EH (cell line): Measurements from ENCODE around the gene GSE1.

Experiments
- DNase-seq: peaks from one replicate; pipeline ENCODE4 v3.0.0-alpha.2; 2015; ENCODE audit warnings: low read depth

Gene GSE1

DNA sequence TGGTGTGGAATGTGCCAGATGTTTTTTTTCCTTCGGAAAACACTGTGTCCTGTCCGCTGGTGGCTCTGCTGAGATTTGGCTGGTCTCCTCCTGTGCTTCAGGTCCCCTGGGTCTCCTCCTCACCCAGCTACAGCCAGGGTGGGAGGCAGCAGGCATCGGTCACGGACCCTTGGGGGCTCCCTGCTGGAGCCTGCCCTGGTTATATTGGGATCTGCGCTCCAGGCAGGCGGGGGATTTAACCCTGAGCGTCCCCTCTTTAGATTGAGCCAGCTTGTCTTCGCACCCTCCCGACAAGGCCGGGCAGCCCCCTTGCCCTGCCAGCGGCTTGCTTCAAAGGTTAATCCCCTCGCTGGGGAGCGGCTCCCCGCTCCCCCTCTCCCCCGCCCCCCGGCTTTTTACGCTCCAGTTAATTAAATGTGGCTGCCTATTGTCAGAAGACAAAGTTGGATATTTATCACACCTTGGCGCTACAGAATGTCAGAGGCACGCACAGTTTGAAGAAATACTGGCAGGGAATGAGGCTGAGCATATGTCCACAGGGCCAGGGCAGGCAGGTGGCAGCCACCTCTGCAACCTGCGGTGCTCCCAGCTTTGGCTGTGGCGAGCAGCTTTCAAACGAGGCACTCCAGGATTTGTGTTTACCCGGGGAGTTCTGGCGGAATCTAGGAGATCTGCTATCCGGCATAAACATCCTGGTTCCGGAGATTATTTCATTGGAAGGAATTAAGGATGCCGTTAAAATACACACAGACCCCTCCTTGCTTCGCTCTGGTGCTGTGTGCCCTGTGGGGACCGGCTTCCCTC, 38.2 kb upstream of the GSE1 start:
- no peak for DNase-seq

DNA sequence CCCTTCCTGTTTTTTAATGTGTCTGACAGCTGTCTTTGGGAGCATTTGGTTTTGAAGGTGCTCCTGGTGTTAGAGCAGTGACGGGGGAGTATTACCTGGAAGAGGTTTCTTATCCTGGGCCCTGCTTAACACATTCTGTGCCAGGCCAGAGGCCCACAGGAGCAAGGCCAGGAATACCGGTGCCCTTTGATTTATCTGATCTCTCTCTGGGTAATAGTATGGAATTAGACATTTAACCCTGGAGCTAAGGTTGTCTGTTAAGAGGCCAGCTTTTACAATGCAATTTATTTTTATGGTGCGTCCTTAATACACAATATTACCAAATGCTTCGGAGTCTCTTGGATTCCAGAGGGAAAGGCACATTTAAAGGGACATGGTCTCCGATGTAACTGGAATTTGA, 37.2 kb upstream of the GSE1 start:
- no peak for DNase-seq

DNA sequence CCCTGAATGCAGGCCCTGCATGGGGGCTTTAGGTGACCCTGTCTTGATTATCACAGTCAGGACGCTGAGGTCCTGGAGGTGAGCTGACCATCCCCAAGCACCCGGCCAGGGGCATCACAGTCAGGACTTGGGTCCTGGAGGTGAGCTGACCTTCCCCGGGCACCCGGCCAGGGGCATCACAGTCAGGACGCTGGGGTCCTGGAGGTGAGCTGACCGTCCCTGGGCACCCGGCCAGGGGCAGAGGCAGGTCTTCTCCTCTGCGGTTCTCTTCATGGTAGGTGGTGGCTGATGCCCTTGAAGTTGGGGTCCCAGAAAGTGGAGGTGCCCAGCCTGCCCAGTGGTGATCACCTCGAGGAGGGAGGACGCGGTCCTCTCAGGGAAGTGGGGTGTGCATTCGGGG, 36.2 kb upstream of the GSE1 start:
- no peak for DNase-seq

DNA sequence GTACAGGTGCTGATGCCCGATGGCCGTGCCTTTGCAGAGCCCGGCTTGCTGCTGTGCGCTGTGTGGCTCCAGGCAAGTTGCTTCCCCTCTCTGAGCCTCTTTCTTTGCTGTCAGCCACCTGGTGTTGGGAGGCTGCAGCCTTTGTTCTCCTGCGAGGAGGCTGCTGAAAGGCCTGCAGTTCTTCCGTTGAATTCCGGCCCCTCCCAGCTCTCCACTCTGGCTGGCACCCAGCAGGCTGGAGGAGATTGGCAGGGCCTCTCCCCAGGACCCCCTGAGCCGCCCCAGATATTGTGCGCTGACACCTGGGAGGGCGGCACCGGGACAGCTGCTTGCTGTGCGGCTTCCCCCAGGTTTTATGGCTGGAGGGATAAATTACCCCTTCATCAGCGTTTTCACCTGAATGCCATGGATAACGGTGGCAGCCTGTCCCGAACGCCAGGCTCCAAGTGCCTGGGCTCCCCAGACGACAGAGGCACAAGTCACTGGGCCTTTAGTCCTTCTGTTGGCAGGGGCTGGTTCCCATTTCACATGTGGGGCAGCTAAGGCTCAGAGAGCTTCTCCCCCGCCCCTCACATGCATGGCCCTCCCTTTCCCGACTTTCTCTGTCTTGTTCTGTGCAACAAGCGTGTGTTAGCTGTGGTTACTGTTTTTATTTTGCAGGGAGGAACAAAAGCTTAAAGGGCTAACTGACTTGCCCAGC, 35.1 kb upstream of the GSE1 start:
- DNase-seq = no peak

DNA sequence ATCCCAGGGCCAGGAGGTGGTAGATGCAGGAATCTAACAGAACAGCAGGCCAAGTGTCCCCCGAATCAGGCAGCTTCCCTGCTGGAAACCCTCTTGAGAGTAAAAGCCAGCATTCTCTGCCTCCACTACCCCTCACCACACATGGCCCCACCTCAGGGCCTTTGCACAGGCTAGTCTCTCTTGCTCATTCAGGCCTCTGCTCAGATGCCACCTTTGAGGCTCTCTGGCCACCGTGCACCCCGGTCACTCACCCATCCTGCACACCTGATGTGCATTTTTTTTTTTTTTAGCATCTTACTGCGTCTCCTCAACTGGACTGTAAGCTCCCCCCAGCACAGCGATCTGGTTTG, 34.5 kb upstream of the GSE1 start:
- no peak for DNase-seq

DNA sequence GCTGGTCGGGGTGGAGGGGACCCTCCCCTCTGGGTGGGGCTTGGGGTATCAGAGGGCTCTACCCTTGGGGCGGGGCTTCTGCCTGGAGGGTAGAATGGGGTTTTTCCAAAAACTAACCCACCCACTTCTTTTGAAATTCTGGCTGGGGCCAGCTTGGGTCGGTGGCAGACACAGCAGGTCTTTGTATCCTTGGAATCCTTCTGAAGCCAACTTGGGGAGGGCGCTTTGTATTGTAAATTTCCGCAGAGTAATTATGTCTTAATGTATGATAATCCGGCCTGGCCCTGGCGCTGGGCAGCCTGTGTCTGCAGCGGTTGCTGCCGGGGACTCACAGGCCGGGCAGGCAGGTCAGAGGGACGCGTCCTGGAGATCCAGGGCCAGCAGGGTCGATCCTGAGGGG, 33.9 kb upstream of the GSE1 start:
- DNase-seq = no peak

DNA sequence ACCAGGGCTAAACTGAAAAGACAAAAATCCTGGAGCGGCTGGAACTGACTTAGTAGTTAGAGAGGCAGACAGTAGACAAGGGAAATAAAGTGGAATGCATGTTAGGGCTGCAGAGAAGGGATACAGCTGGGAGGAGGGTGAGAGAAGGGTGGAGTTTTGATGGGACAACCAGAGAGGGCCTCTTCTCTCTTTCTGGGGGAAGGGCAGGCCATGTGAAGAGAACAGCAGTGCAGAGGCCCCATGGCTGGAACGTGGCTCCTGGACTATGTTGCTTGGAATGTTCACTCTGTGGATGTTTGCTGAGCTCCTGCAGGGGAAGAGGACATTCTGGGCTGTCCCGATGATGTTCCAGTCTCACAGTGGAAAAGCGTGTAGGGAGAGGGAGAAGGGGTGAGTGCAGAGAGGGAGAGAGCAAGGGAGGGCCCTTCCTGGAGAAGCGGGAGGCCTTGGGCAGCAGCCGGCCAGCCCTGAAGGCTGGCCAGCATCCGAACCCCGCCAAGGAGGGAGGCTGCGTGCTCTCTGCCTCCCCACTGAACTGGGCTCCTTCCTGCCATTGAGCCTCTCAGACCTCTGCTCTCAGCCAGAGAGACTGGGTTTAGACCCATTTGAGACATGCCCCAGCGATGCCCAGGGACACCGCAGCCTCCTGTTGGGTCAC, 33.1 kb upstream of the GSE1 start:
- DNase-seq = peak; percentile 67

DNA sequence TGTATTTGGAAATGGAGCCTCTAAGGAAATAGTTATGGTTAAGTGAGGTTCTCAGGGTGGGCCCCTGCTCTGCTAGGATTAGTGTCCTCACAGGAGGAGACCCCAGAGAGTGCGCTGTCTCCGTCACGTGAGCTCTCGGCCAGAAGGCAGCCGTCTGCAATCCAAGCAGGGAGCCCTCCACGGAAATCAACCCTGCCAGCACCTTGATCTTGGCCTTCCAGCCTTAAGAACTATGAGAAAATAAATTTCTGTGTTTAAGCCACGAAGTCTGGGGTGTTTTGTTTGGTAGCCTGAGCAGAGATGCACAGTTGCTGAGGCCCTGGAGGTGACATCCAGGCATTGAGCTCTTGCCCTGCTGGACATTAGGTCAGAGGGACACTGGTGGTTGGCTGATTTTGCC, 32.4 kb upstream of the GSE1 start:
- no peak for DNase-seq

DNA sequence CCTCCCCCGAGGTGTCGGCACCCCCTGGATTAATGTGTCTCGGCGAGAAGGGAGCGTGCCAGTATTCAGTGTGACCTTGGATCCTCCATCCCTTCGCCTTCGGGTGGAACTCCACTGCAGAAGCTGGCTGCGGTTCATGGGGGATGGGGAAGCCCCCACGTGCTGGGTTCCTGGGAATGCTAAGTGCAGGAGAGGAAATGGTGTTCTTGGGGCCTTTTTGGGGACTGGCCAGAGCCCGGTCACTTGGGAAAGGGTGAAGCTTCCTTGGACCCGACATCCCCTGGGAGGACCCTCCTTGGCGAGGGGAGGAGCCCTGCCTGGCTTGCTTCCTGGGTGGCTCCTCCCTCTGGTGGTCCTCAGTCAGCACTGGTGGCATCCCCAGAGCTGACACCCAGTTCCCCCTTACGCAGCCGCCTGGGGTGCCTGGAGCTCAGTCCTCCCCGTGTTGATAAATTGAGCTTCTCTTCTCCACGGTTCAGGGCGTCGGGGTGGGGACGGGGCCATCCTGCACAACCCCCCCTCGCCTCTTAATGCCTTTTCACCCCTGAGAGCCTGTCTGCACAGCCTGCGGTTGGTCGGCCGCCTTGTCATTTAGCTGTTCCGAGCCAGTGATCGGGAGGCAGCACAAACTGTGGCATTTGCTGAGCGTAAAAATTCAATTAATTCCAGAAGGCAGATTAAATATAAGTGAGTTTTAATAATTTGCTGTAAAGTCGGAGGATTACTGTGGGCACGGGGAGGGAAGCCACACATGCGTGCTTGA, 30.7 kb upstream of the GSE1 start:
- DNase-seq = no peak

DNA sequence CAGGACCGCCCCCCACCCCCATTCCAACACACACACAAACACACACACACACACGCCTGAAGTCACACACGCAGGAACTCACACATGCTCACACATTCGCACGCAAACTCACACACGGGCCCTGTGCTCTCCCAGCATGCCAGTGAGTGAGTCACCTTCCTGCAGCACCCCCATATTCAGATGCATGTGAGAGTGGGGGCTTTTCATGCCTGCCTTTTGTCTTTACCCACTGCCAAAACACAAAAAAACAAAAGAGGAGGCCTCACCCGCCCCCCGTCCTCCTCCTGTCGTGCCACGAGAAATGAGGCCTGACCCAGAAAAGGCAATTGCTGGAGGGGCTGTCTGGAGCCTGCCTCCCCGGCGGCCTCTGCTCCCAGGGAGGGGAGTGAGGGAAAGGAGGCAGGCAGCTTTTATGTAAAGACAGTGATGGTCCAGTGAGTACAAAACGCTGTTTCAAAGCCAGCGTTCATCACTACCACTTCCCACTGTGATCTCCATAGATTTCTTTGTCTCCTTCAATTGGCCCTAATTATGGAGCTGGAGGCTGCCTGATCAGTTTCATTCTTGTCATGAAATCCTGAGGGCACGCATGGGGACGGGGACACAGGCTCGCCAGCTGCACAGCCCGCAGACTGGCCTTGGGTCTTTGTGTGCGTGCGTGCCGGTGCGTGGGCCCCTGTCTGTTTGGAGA, 29.5 kb upstream of the GSE1 start:
- DNase-seq = peak; percentile 91

DNA sequence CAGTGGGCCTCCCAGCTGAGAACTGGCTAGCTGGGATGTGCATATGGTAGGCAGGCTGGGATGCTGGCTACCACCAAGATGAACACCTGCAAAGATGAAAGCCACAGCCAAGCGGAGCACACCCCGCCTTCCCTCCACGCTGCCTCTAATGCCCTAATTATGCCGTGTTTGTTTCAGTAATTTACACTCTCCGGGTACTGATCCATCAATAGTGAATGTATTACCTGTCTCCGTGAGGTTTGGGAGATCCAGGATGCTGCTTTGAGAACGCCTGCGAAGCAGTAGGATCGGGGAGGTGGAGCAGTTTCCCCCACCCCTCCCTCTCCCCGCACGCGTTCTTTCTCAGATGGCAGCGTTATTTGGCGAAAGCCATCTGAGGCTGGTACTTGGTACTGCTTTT, 28.9 kb upstream of the GSE1 start:
- no peak for DNase-seq

DNA sequence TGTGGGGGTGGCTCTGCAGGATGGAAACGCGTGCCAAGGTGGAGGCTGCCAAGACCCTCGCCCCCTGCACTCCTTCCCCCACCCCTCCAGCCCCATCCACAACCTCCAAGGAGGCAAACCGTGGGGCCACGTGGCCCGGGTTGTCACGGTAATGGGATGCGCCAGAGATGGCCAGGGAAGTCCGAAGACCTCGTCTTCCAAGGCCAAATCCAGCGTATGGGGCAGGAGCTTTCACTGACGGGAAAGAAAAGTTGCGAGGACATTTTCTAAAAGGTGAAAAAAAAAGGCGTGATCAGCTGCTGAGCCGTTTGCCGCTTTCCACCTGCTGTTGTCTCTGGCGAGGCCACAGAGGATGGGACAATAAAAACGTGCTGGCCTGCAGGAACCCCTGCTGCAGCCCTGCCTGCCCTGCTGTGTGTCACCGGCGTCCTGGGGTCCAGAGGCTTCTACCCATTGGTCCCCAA, 28.3 kb upstream of the GSE1 start:
- no peak for DNase-seq

DNA sequence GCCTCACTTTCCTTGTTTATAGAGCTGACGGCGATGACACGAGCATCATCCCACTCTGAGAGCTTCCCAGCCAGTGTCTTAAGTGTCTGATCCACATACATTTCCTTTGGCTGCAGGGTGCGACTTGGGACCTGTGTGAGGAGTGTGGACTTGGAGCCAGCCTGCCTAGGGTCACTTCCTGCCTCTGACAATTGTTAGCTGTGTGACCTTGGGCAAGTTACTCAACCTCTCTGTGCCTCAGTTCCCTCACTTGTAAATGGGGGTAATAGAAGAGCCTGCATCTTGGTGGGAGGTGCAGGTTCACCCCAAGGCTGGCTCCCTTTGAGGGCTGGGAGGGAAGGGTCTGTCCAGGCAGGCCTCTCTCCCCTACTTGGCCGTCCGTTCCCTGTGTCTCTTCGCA, 27.4 kb upstream of the GSE1 start:
- no peak for DNase-seq

DNA sequence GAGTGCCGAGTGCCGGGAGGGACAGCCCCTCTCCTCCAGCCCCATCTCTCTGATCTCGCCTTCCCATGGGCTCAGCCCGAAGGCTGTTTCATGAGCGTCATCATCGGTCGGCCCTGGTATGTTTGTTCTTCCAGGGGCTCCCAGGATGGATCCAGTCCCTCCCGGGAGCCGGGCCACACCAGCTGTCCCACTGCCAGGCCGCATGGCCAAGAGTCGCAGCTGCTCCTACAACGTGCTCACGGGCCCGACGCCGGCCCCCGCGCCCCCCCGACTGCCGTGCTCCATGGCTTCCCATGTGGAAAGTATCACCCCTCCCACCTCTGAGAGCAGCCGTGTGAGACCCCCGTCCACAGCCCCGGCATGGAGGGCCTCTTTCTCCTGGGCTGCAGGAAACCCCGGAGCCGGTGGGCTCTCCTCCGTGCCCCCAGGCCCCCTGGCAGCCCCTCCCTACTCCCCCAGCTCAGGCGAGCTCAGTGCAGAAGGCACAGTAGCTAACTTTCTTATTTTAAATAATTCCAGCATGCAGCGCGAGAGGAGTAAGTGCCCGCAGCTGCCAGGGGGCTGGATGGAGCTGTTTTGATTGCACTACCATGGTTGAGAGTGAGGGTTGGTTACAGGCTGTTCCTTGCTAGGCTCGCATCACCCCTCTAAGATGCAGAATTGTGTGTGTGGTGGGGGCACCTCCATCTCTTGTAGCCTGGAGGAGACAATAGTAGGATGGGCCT, 26.6 kb upstream of the GSE1 start:
- DNase-seq = peak; percentile 46

DNA sequence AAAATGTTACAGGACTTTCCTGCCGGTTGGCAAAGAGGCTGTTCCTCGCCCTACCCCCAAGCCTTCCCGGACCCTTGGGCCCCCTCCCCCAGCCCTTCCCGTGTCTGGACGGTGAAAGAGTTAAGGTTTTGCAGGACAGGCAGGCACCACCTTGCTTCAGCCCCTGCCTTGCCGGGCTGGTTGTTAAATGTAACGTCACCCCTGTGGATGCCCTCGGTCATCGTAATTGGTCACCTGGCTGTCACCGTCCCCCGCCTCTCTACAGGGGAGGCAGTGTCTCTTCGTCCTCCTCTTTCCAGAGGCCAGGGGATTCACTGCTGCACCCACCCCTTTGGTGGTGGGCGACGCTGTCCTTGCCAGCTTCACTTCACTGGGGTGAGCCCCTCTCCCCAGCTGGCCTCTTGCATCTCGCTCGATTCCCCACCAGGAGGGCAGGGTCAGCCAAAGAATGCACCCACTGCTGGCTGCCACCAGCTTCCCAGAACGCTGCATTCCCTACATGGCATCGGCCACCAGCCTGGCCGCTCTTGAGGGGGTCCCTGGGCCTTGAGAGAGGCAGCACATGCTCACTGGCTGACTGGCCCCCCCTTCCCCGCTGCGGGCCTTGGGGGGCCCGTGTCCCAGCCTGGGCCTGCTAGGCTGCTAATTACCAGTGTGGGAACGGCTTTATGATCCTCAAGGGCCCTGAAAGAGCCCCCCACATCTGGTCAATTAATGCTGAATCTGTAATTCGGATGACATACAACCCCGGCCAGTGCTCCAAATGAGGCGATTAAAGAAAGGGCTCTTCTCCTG, 25.2 kb upstream of the GSE1 start:
- no peak for DNase-seq

DNA sequence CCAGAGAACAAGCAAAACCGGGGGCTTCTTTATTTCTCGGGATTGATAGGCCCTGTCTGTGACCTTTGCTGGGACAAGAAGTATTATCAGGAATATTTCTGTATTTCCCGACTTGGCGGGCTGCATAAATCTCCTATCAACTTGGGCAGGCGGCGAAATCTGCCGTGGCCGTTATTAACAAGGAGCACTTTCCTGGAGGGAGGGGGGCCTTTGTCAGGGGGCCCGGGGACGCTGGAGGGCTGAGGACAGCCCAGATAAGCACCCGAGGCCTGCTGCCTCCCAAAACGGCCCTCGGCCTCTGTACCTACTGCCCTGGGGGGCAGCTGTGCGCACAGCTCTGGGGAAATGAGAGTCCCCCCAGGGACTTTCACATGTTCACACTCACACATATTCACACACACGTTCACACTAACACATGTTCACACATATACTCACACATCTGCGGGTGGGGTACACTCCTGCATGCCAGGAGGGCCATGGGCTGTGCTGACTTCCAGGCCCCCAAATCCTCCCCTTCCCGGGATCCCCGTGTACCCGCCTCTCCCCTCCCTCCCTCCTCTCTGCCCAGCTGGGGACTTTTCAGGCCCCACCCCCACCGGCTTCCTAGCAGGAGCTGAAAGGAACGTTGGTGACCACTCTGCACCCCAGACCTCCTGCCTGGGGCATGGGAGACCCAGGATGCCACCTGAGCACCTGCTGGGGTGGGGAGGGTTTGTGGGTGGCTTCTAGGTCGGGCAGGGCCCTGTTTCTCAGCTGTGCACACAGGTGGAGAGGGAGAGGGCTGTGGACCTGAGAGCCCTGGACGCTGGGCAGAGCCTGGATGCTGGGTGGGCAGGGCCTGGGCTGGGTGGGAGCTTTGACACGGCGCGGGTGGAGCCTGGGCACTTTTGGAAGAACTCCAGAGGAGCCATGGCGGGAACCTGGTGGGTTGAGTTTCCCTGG, 24.3 kb upstream of the GSE1 start:
- no peak for DNase-seq

DNA sequence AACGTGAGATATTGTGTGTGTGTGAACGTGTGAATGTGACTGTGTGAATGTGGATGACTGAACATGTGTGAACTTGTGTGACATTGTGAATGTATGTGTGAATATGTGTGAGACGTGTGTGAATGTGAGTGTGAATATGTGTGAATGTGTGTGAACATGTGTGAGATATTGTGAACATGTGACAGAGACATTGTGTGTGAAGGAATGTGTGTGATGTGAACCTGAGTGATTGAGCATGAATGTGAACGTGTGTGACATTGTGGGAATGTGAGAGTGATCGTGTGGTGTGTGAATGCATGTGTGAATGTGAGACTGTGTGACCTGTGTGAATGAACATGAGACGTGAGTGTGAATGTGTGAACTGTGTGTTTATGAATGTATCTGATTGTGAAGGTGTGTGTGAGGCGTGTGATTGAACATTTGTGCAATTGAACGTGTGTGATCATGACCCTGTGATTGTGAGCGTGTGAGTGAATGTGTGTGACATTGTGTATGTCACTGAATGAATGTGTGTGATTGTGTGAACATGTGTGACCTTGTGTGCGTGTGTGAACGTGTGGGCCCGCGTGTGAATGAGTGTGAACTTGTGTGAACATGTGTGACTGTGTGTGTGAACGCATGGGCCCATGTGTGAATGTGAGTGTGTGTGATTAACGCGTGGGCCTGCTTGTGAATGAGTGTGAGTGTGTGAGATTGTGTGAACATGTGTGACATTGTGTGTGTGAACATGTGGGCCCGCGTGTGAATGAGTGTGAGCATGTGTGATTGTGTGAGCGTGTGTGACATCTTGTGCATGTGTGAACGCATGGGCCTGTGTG, 23.2 kb upstream of the GSE1 start:
- no peak for DNase-seq

DNA sequence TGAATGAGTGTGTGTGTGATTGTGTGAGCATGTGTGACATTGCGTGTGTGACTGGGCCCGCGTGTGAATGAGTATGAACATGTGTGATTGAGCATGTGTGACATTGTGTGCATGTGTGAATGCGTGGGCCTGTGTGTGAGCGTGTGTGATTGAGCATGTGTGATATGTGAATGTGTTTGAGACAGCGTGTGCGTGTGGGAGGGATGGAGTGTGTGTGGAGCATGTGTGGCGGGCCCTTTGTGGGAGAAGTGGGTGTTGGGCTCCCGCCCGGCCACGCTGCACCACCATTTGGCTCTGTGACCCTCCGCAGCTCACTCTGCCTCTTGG, 22.7 kb upstream of the GSE1 start:
- no peak for DNase-seq

DNA sequence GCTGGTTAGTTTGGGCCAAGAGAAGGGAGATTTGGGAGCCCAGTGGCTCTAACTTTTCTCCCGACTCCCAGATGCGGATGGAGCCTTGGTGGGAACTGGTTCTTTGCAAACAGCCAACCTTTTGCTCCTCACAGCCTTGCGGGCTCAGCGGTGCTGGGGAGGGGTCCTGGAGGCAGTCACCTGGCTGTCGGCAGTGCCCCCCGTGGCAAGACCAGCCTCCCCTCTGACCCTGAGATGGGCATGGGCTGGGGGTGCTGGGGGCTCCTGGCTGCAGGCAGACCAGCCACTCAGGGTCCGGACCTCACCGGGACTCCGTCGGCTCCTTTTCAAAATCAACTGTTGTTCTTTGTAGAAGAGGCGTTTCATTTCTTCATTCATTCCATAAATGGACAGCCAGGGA, 21.7 kb upstream of the GSE1 start:
- no peak for DNase-seq
